GM12878 (cell line): Measurements from ENCODE around the gene KLF6. TPM values are rescaled to one million over a fixed set of nuclear protein-coding genes. Genes with fewer than 3 reads are reported as not detected.

ENCODE experiments used
- ATAC-seq: fragments of 200-7000 bp; cut with Tn5 transposase; 3 replicates; pipeline ENCODE4 v1.9.1; 2020; ENCODE audit warnings: mild to moderate bottlenecking, moderate library complexity
- BruUV-seq: library from RNA; stranded (reverse); fragments of 400-500 nt; replicated peaks from 2 replicates; lab custom pipeline; 2021; lab: Mats Ljungman, UMichigan
- CTCF ChIA-PET: fragments of 300-600 bp; sonication (Branson Sonifier 250); formaldehyde crosslinking; extraction: SDS; loops from one replicate; lab custom pipeline; 2021; ENCODE audit warnings: inconsistent platforms; lab: Yijun Ruan, JAX
- POLR2A ChIA-PET: fragments of 350-600 bp; formaldehyde crosslinking; extraction: SDS; loops from one replicate; lab custom pipeline; 2021; ENCODE audit warnings: inconsistent platforms; lab: Charles Lee
- RAD21 ChIA-PET: fragments of 300-600 bp; sonication (Branson Sonifier 250); formaldehyde crosslinking; loops from one replicate; lab custom pipeline; 2023; ENCODE audit warnings: antibody characterized with exemption; ENCODE audit not compliant: unreplicated experiment; lab: Charles Lee
- SMC1A ChIA-PET: fragments of 300-600 bp; sonication (Branson Sonifier 250); formaldehyde crosslinking; loops from one replicate; lab custom pipeline; 2023; ENCODE audit not compliant: unreplicated experiment, uncharacterized antibody; lab: Charles Lee
- DNase-seq: peaks from one replicate; pipeline ENCODE4 v3.0.0-alpha.2; 2011; ENCODE audit warnings: low read depth, low spot score
- FAIRE-seq: peaks from 3 replicates; lab custom pipeline; 2011; peaks lifted over from hg19 to GRCh38; lab: Jason Lieb, UNC
- H2AFZ ChIP-seq: 2 replicates; pipeline ENCODE4 v1.6.0; 2011; ENCODE audit warnings: low read depth, low read length, control low read depth; ENCODE audit not compliant: control insufficient read depth
- H3K27ac ChIP-seq: 2 replicates; pipeline ENCODE4 v1.5.1; 2011; ENCODE audit warnings: control low read depth; ENCODE audit not compliant: control insufficient read depth, insufficient read depth
- H3K27me3 ChIP-seq, 2 experiments: replicated peaks in 1 of 2; 2 replicates each; pipeline versions ENCODE4 v1.6.0 to v1.6.1; 2011; ENCODE audit warnings: low read length in 1 of 2; ENCODE audit not compliant: control insufficient read depth in 2 of 2, insufficient read depth in 2 of 2
- H3K36me3 ChIP-seq, 2 experiments: 2 replicates each; pipeline ENCODE4 v1.5.1; 2011; ENCODE audit warnings: low read length in 1 of 2; ENCODE audit not compliant: control insufficient read depth in 2 of 2, insufficient read depth in 2 of 2
- H3K4me1 ChIP-seq: 2 replicates; pipeline ENCODE4 v1.6.1; 2011; ENCODE audit warnings: mild to moderate bottlenecking, low read length, moderate library complexity, mixed read lengths; ENCODE audit not compliant: control insufficient read depth, insufficient read depth
- H3K4me2 ChIP-seq: 2 replicates; pipeline ENCODE4 v1.6.0; 2011; ENCODE audit warnings: control low read depth; ENCODE audit not compliant: control insufficient read depth, insufficient read depth
- H3K4me3 ChIP-seq: fragments of 200-600 bp; sonication (generic); 2 replicates; pipeline ENCODE4 v1.5.1; 2016
- H3K79me2 ChIP-seq: 2 replicates; pipeline ENCODE4 v1.6.0; 2011; ENCODE audit warnings: low read length; ENCODE audit not compliant: control insufficient read depth, insufficient read depth
- H3K9ac ChIP-seq: 2 replicates; pipeline ENCODE4 v1.8.0; 2011; ENCODE audit warnings: low read length, control low read depth, mixed read lengths; ENCODE audit not compliant: control insufficient read depth, insufficient read depth
- H3K9me3 ChIP-seq: replicated peaks from 3 replicates; pipeline ENCODE4 v1.5.1; 2011; ENCODE audit warnings: mild to moderate bottlenecking, low read length; ENCODE audit not compliant: control insufficient read depth, insufficient read depth
- H4K20me1 ChIP-seq: 2 replicates; pipeline ENCODE4 v1.6.0; 2011; ENCODE audit not compliant: control insufficient read depth, insufficient read depth
- EED ChIP-seq: sonication (generic); IDR thresholded peaks from 2 replicates; pipeline ENCODE4 v1.6.1; 2016; ENCODE audit warnings: antibody characterized with exemption, low read depth
- FOXK2 ChIP-seq: fragments of 450-650 bp; IDR thresholded peaks from 2 replicates; pipeline ENCODE4 v1.6.1; 2017; ENCODE audit warnings: mild to moderate bottlenecking, moderate library complexity
- NBN ChIP-seq: fragments of 450-650 bp; IDR thresholded peaks from 2 replicates; pipeline ENCODE4 v1.6.1; 2016
- NR2C2 ChIP-seq: IDR thresholded peaks from 2 replicates; pipeline ENCODE4 v1.6.1; 2011; ENCODE audit warnings: borderline replicate concordance, low read depth; ENCODE audit not compliant: control insufficient read depth, insufficient read length
- RB1 ChIP-seq: fragments of 450-650 bp; formaldehyde crosslinking; IDR thresholded peaks from 2 replicates; pipeline ENCODE4 v1.6.1; 2017; ENCODE audit warnings: mild to moderate bottlenecking, borderline replicate concordance
- RELA ChIP-seq: fragments of 450-650 bp; IDR thresholded peaks from 2 replicates; pipeline ENCODE4 v1.8.0; 2014; ENCODE audit warnings: borderline replicate concordance; ENCODE audit not compliant: partially characterized antibody
- SMC3 ChIP-seq: IDR thresholded peaks from 2 replicates; pipeline ENCODE4 v1.6.1; 2011; ENCODE audit warnings: low read length, improper control_type of control experiment, borderline replicate concordance
- YY1 ChIP-seq: IDR thresholded peaks from 2 replicates; pipeline ENCODE4 v1.6.1; 2011; ENCODE audit warnings: low read depth, mild to moderate bottlenecking, low read length
- WGBS: methylation state at CpG from one replicate; pipeline ENCODE4 v1.1.6; 2016; ENCODE audit warnings: low lambda C conversion rate; ENCODE audit not compliant: insufficient replicate concordance, insufficient coverage; ENCODE audit errors: missing lambda C conversion rate; 5-methylcytosine and 5-hydroxymethylcytosine counted together
- in situ Hi-C: fragments of 300-500 bp; cut with MboI; formaldehyde crosslinking; loops from 9 replicates; pipeline ENCODE4 v1.14.3; 2018; ENCODE audit warnings: mixed read lengths
- intact Hi-C: fragments of 100-400 bp; cut with micrococcal nuclease; formaldehyde crosslinking; loops from one replicate; pipeline ENCODE4 v1.14.2; 2022; ENCODE audit not compliant: unreplicated experiment
- polyA plus RNA-seq, 11 experiments: library from polyadenylated mRNA; depleted of rRNA in 4 of 11; unstranded in 6 of 11; stranded (reverse) in 5 of 11; fragments of >200 nt; fragmentation: Nextera tagmentation in 4 of 11; fragmentation: Illumina TruSeq in 1 of 11; extraction: Ambion mirVana in 4 of 11; extraction: Trizol in 1 of 11; gene quantifications; 1 replicate in 1 of 11; 2 replicates in 10 of 11; pipeline versions ENCODE4 v1.2.1 to v1.2.3, GENCODE V29; 2011 to 2016; ENCODE audit warnings: inconsistent platforms in 2 of 11, missing spikeins in 2 of 11, low read depth in 1 of 11
- total RNA-seq, 4 experiments: library from RNA; depleted of rRNA in 3 of 4; stranded (reverse); fragments of >200 nt in 3 of 4; fragmentation: Illumina TruSeq in 1 of 4; extraction: Trizol in 1 of 4; gene quantifications; 2 replicates each; pipeline versions ENCODE4 v1.2.1 to v1.2.3, GENCODE V29; 2013 to 2021
- TF ChIP-seq, protein P1 (sequence below): fragments of 150-350 bp; IDR thresholded peaks from 2 replicates; pipeline ENCODE4 v1.6.1; 2014; ENCODE audit warnings: mild to moderate bottlenecking, low read depth, low read length
- TF ChIP-seq, protein P2 (sequence below): fragments of 450-650 bp; IDR thresholded peaks from 2 replicates; pipeline ENCODE4 v1.6.1; 2016; ENCODE audit warnings: mild to moderate bottlenecking
- TF ChIP-seq, protein P3 (sequence below): fragments of 450-650 bp; IDR thresholded peaks from 2 replicates; pipeline ENCODE4 v1.6.1; 2017; ENCODE audit warnings: mild to moderate bottlenecking

The KLF6 gene
- total and polyA plus RNA-seq, 10 of the 15 experiments (the other 5 are each of a cell fraction or from before 2014, with no cell fraction given): 7.4 to 54.1 (median 23.5) TPM

DNA sequence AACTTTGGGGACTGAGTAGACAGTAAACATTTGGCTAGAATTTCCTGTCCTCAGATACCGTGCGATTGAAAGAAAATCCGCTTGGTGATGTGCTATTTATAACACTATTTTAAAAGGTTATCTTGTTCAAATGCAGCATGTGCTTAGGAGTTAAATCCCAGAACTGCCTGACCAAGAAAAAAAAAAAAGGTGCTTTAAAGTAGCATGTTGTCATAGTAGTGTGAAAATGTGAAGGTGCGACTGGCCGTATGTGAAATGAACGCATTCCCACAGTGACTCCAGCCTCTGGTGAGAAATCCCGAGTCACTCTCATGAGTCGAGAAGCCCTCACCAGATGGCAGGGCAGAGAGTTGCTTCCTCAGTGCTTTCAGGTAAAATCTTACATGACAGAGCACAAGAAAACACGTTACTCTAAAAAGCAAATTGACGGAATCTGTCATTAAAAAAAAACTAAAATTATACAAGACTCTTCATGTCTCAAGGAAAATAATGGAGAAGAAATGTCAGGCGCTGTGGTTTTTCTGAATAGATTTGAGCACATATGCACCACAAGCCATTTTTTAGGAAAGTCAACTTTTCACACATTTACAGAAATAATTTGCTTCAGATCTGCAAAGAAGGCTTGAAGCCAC, 18.4 kb upstream of the KLF6 start:
- intact Hi-C loops (no loop called here), in situ Hi-C loops (no loop called here)
- DNase-seq: no peak
- no peaks in the 10 kb centered on the region for H3K9me3 ChIP-seq
- H3K4me3 ChIP-seq: no peak overlapping the region
- H3K9ac ChIP-seq: no peak overlapping the region
- no peak for ATAC-seq
- H3K27me3 ChIP-seq: no peaks in the 10 kb centered on the region
- ChIA-PET RAD21 (no interaction called here), SMC1A (no interaction called here), CTCF (no interaction called here), POLR2A (interaction anchor here (1.1 kb wide), 1 partner anchor 20 kb away, joined by 4 read pairs; no protein-coding TSS in a partner anchor)
- peaks cover 30% of the 10 kb centered on the region for H3K4me1 ChIP-seq
- no TSS peak for BruUV-seq
- WGBS: 89% methylated on average over 11 of the region's 11 CpGs
- no peaks in the 10 kb centered on the region for H4K20me1 ChIP-seq
- TF ChIP-seq FOXK2 (no peak), EED (peak; percentile 14; the same call in 1 of the 2 replicates)
- no peak for FAIRE-seq
- no peak overlapping the region for H3K27ac ChIP-seq
- H3K4me2 ChIP-seq: no peak overlapping the region
- no peaks in the 10 kb centered on the region for H3K79me2 ChIP-seq
- H2AFZ ChIP-seq: no peak overlapping the region; the same call in 1 of the 2 replicates
- H3K36me3 ChIP-seq: no peaks in the 10 kb centered on the region

DNA sequence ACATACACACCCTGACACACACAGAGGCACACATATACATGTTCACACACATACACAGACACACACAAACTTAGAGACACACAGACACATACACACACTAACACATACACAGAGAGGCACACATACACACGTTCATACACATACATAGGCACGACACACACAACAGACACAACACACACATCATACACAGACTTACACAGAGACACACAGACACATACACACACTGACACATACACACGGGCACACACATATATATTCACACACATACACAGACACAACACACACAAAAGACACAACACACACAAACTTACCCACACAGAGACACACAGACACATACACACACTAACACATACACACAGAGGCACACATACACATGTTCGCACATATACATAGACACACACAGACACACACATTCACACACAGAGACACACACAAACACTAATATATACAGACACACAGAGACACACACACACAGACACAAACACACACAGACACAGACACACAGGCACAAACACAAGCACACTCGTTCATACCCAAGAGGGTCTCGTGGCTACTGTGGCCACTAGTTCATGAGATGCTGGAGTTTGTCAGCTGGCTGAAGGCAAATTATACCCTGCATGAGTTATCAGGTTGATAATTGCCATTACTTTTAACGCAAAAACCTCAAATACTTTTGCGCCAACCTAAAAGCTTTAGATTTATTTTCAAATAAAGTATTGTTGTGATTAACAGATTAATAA, 17.7 kb upstream of the KLF6 start:
- no peak for ATAC-seq
- CTCF ChIA-PET: no interaction called here
- Histone ChIP-seq H3K79me2 (no peaks in the 10 kb centered on the region), H3K4me1 (peaks cover 30% of the 10 kb centered on the region), H3K27ac (no peak overlapping the region), H3K4me2 (no peak overlapping the region), H3K4me3 (no peak overlapping the region), H3K36me3 (no peaks in the 10 kb centered on the region), H4K20me1 (no peaks in the 10 kb centered on the region), H3K9ac (no peak overlapping the region), H3K27me3 (no peaks in the 10 kb centered on the region), H3K9me3 (no peaks in the 10 kb centered on the region), H2AFZ (no peak overlapping the region)
- RAD21 ChIA-PET: no interaction called here
- 90% methylated on average over 8 of the region's 8 CpGs for WGBS
- SMC1A ChIA-PET: no interaction called here
- POLR2A ChIA-PET: interaction anchor here (1.1 kb wide), 1 partner anchor 19 kb away, joined by 4 read pairs; no protein-coding TSS in a partner anchor
- intact Hi-C loops (no loop called here), in situ Hi-C loops (no loop called here)
- no peak for FAIRE-seq
- no peak for DNase-seq
- BruUV-seq: no TSS peak
- TF ChIP-seq, protein P1, sequence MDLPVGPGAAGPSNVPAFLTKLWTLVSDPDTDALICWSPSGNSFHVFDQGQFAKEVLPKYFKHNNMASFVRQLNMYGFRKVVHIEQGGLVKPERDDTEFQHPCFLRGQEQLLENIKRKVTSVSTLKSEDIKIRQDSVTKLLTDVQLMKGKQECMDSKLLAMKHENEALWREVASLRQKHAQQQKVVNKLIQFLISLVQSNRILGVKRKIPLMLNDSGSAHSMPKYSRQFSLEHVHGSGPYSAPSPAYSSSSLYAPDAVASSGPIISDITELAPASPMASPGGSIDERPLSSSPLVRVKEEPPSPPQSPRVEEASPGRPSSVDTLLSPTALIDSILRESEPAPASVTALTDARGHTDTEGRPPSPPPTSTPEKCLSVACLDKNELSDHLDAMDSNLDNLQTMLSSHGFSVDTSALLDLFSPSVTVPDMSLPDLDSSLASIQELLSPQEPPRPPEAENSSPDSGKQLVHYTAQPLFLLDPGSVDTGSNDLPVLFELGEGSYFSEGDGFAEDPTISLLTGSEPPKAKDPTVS: no peak
- TF ChIP-seq, protein P2, sequence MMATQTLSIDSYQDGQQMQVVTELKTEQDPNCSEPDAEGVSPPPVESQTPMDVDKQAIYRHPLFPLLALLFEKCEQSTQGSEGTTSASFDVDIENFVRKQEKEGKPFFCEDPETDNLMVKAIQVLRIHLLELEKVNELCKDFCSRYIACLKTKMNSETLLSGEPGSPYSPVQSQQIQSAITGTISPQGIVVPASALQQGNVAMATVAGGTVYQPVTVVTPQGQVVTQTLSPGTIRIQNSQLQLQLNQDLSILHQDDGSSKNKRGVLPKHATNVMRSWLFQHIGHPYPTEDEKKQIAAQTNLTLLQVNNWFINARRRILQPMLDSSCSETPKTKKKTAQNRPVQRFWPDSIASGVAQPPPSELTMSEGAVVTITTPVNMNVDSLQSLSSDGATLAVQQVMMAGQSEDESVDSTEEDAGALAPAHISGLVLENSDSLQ: no peak
- 0 out of 2 replicates have a peak, but pooled peaks have one; percentile 28 for TF ChIP-seq NBN
- no peak for TF ChIP-seq YY1
- no peak for TF ChIP-seq NR2C2
- TF ChIP-seq SMC3: no peak
- TF ChIP-seq, protein P3, sequence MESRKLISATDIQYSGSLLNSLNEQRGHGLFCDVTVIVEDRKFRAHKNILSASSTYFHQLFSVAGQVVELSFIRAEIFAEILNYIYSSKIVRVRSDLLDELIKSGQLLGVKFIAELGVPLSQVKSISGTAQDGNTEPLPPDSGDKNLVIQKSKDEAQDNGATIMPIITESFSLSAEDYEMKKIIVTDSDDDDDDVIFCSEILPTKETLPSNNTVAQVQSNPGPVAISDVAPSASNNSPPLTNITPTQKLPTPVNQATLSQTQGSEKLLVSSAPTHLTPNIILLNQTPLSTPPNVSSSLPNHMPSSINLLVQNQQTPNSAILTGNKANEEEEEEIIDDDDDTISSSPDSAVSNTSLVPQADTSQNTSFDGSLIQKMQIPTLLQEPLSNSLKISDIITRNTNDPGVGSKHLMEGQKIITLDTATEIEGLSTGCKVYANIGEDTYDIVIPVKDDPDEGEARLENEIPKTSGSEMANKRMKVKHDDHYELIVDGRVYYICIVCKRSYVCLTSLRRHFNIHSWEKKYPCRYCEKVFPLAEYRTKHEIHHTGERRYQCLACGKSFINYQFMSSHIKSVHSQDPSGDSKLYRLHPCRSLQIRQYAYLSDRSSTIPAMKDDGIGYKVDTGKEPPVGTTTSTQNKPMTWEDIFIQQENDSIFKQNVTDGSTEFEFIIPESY: no peak
- no peak for TF ChIP-seq RELA
- TF ChIP-seq RB1: no peak
